ENCODE measurements around the gene LILRA6.

DNA sequence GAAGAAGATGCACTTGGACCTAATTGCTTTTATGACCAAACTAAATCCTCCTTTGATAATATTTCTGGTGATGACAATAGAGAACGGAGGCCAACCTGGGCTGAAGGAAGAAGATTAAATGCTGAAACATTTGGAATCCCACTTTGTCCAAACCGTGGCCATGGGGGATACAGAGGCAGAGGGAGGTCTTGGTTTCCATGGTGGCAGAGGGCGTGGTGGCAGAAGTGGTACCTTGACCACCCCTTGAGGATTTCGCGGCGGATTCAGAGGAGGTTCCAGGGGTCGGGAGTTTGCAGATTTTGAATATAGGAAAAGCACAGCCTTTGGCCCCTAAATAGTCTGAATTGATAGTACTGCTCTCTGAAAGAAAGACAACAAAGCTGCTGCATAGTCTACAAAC lies 12.6 kb downstream of the LILRA6 start:
- no peak for TF ChIP-seq POLR2AphosphoS5 (IDR thresholded peaks at IDR 0.05)
- TF ChIP-seq POLR2A (IDR thresholded peaks at IDR 0.05): no peak
